Measurements from ENCODE around the gene SLC36A3.
A peak's percentile ranks its signal among the peaks of the same experiment; 100 is the strongest.

Gene SLC36A3

GRCh38 chr5:151298063-151298855 is 5.3 kb downstream of the SLC36A3 start:
- TF ChIP-seq CTCF (conservative IDR thresholded peaks at IDR 0.05) (peak; percentile 44), ZFX (IDR thresholded peaks at IDR 0.05) (no peak)
- H3K27ac ChIP-seq: no peak overlapping the region

- no peak for TF ChIP-seq ZFX (IDR thresholded peaks at IDR 0.05)
- no peak for TF ChIP-seq CTCF (conservative IDR thresholded peaks at IDR 0.05)
- no peak overlapping the region for H3K27ac ChIP-seq
Measured at GRCh38 chr5:151296974-151297373, 6.6 kb downstream of the SLC36A3 start.

GRCh38 chr5:151296478-151296830 is 7.1 kb downstream of the SLC36A3 start:
- H3K27ac ChIP-seq: no peak overlapping the region
- TF ChIP-seq CTCF (conservative IDR thresholded peaks at IDR 0.05) (no peak), ZFX (IDR thresholded peaks at IDR 0.05) (no peak)

GRCh38 chr5:151295791-151296477 is 7.6 kb downstream of the SLC36A3 start:
- no peak overlapping the region; the same call in 1 of the 2 replicates for H3K27ac ChIP-seq
- TF ChIP-seq CTCF (conservative IDR thresholded peaks at IDR 0.05) (no peak), ZFX (IDR thresholded peaks at IDR 0.05) (no peak)

- TF ChIP-seq ZFX (IDR thresholded peaks at IDR 0.05): no peak
- TF ChIP-seq CTCF (conservative IDR thresholded peaks at IDR 0.05): no peak
- no peak overlapping the region for H3K27ac ChIP-seq
Measured at GRCh38 chr5:151295138-151295537, 8.4 kb downstream of the SLC36A3 start.

GRCh38 chr5:151293624-151294023 is 9.9 kb downstream of the SLC36A3 start:
- TF ChIP-seq CTCF (conservative IDR thresholded peaks at IDR 0.05): no peak
- no peak for TF ChIP-seq ZFX (IDR thresholded peaks at IDR 0.05)

GRCh38 chr5:151288180-151288579 is 15.4 kb downstream of the SLC36A3 start:
- TF ChIP-seq ZFX (IDR thresholded peaks at IDR 0.05) (no peak), CTCF (conservative IDR thresholded peaks at IDR 0.05) (peak; percentile 58)
- no peak overlapping the region for H3K27ac ChIP-seq

More at GRCh38 chr5:151293624-151294023, 9.9 kb downstream of the SLC36A3 start:
- H3K27ac ChIP-seq: no peak overlapping the region
